Breast epithelium (tissue), 3 donors: ENCODE measurements around the gene ARPC2.
"Not testable (repeated sequence)": the region's sequence is repeated elsewhere in the genome, so short reads cannot be mapped to it uniquely, and the experiment has no call there.

Experiments used
- CTCF ChIP-seq, 3 donors: fragments of 450-650 bp; IDR thresholded peaks; one replicate each; pipeline ENCODE4 v1.5.1; 2016 to 2017; ENCODE audit warnings: antibody characterized with exemption in 3 of 3, mild to moderate bottlenecking in 3 of 3, moderate library complexity in 3 of 3
- POLR2A ChIP-seq: fragments of 450-650 bp; IDR thresholded peaks from one replicate; pipeline ENCODE4 v1.6.1; 2016; ENCODE audit warnings: antibody characterized with exemption, mild to moderate bottlenecking, moderate library complexity
- POLR2AphosphoS5 ChIP-seq, 3 donors: sonication (generic); formaldehyde crosslinking; IDR thresholded peaks; one replicate each; pipeline ENCODE4 v1.6.1; 2017; ENCODE audit warnings: antibody characterized with exemption in 3 of 3

- not testable (repeated sequence) for TF ChIP-seq CTCF (IDR thresholded peaks at IDR 0.05); POLR2AphosphoS5 (IDR thresholded peaks at IDR 0.05); POLR2A
Observed at GRCh38 chr2:218171744-218172143, 45.2 kb upstream of the ARPC2 start.
